Measurements from ENCODE around the gene BRINP2.

The BRINP2 gene

GRCh38 chr1:177223359-177223758 is 52.6 kb downstream of the BRINP2 start:
- DNase-seq (ENCODE audit: low spot score), result no peak

- no peak for DNase-seq (ENCODE audit: low spot score)
Measured at GRCh38 chr1:177227978-177228692, 57.4 kb downstream of the BRINP2 start.

- no peak for DNase-seq (ENCODE audit: low spot score)
Measured at GRCh38 chr1:177228693-177229065, 57.9 kb downstream of the BRINP2 start.

GRCh38 chr1:177229781-177230180 is 59.0 kb downstream of the BRINP2 start:
- peak; percentile 76 for DNase-seq (ENCODE audit: low spot score)

GRCh38 chr1:177230228-177231016 is 59.7 kb downstream of the BRINP2 start:
- no peak for DNase-seq (ENCODE audit: low spot score)

GRCh38 chr1:177235350-177235749 is 64.6 kb downstream of the BRINP2 start:
- DNase-seq (ENCODE audit: low spot score), result peak; percentile 48

- DNase-seq (ENCODE audit: low spot score), result no peak
Measured at GRCh38 chr1:177236962-177237361, 66.2 kb downstream of the BRINP2 start.

GRCh38 chr1:177238967-177239366 is 68.2 kb downstream of the BRINP2 start:
- peak; percentile 21 for DNase-seq (ENCODE audit: low spot score)

- no peak for DNase-seq (ENCODE audit: low spot score)
Measured at GRCh38 chr1:177239792-177240191, 69.0 kb downstream of the BRINP2 start.

GRCh38 chr1:177243773-177244172 is 73.0 kb downstream of the BRINP2 start:
- DNase-seq (ENCODE audit: low spot score), result no peak

- DNase-seq (ENCODE audit: low spot score), result no peak
Measured at GRCh38 chr1:177246710-177247580, 76.2 kb downstream of the BRINP2 start.

GRCh38 chr1:177247623-177248176 is 76.9 kb downstream of the BRINP2 start:
- DNase-seq (ENCODE audit: low spot score), result peak; percentile 43

- DNase-seq (ENCODE audit: low spot score), result no peak
Measured at GRCh38 chr1:177248258-177248657, 77.5 kb downstream of the BRINP2 start.

- DNase-seq (ENCODE audit: low spot score), result no peak
Measured at GRCh38 chr1:177249231-177249630, 78.5 kb downstream of the BRINP2 start.

GRCh38 chr1:177252877-177253276 is 82.1 kb downstream of the BRINP2 start:
- no peak for DNase-seq (ENCODE audit: low spot score)

- no peak for DNase-seq (ENCODE audit: low spot score)
Measured at GRCh38 chr1:177255411-177255810, 84.7 kb downstream of the BRINP2 start.

- peak; percentile 64 for DNase-seq (ENCODE audit: low spot score)
Measured at GRCh38 chr1:177256153-177257075, 85.7 kb downstream of the BRINP2 start.

GRCh38 chr1:177257128-177257527 is 86.4 kb downstream of the BRINP2 start:
- DNase-seq (ENCODE audit: low spot score), result no peak

- DNase-seq (ENCODE audit: low spot score), result no peak
Measured at GRCh38 chr1:177257576-177257975, 86.8 kb downstream of the BRINP2 start.

GRCh38 chr1:177270863-177271262 is 100.1 kb downstream of the BRINP2 start:
- no peak for DNase-seq (ENCODE audit: low spot score)

GRCh38 chr1:177273141-177273540 is 102.4 kb downstream of the BRINP2 start:
- no peak for DNase-seq (ENCODE audit: low spot score)
